HG02840 (cell line): ENCODE data around the gene RPL22.
A peak's percentile ranks its signal among the peaks of the same experiment; 100 is the strongest.

Source experiments
- ATAC-seq: cut with Tn5 transposase; IDR thresholded peaks from one replicate; pipeline ENCODE4 v1.9.1; 2021; ENCODE audit warnings: mild to moderate bottlenecking, moderate library complexity, moderate number of reproducible peaks; ENCODE audit not compliant: unreplicated experiment, low FRiP score

Gene RPL22

DNA sequence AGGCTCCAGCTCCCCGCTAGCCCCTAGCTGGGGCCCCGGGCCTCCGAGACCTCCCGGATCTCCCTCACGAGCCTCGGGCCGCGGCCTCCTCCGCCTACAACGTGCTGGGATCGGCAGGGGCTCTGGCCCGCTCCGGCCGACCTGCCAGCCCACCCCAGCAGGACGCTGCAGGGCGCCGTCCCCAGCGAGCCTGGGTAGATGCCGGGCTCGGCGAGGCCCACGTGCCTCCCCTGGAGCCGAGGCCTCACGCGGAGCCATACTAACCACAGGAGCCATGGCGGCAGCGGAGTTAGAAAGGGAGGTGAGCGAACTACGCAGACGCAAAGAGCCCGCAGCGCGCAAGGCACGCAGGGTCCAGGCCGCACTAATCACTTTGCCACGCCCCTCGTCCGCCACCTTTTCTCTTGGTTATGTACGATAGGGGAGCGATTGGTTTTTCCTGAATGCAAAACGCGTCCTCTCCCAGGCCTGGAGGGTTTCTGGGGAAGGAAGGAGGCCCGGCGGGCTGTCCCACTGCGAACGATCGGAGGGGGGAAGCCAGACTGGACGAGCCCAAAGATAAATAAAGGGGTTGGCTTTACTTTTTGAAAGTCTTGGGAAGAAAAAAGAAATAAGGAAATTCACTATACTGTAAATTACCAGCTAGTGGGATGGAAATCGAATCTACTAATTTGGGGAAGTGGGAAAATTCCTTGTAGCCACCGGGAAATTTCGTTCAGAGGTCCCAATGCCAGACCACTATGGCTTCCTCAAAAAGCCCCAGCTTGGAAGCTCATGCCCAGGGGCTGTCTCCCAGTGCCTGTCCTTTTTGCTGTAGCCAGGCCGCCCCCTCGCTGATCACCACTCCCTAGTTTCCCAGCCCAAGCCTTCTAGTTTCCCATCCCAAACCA lies at the start of gene RPL22:
RPL22 (minus strand) TSS at position 298 of the 890 bp plus-strand sequence; CDS start at position 276, 22 bp downstream.
- peak; percentile 95 for ATAC-seq

DNA sequence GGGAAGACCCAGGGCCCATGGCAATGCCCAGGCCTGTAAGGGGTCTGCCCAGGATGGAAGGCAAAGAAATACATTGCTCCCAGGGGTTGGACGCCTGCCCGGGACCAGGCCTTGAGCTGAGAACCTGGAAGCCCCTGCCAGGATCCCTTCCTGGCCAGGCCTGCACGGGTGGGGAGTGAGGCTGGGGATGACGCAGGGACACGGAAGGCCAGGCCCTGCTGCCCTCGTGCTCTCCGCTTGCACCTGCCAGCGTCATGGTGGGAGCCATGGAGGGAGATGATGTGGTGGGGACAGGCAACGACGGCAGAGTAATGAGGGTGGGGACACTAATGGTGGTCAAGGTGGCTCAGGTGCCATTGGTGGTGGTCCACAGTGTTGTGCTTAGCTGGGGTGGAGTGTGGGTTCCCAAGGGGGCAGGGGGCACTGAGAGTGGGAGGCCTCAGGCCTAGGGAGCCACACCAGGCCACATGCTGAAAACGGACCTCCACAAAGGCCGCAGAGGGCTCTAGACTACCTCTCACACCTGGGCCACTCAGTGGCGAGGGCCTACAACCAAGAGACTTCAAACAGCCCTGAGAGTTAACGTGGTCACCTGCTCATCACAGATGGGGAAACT lies 48.9 kb upstream of the RPL22 start:
- no peak for ATAC-seq

DNA sequence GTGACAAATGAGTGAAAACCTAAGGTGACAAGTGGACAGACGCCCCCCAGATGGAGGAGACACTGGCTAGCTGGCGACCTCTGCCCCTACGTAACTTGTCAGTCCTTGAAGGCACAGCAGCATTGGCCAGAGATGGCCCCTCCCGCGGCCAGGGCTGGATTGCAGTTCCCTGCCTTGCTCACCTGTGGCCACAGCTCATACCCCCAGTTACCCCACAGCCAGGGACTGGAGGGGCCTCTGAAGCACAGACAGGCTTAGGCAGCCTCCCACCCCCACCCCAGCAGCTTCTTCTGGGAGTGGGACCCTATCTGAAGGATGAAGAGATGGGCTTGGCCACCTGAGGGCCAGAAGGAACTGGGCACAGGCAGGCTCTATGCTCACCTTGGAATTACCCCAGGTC lies 48.3 kb upstream of the RPL22 start:
- no peak for ATAC-seq

DNA sequence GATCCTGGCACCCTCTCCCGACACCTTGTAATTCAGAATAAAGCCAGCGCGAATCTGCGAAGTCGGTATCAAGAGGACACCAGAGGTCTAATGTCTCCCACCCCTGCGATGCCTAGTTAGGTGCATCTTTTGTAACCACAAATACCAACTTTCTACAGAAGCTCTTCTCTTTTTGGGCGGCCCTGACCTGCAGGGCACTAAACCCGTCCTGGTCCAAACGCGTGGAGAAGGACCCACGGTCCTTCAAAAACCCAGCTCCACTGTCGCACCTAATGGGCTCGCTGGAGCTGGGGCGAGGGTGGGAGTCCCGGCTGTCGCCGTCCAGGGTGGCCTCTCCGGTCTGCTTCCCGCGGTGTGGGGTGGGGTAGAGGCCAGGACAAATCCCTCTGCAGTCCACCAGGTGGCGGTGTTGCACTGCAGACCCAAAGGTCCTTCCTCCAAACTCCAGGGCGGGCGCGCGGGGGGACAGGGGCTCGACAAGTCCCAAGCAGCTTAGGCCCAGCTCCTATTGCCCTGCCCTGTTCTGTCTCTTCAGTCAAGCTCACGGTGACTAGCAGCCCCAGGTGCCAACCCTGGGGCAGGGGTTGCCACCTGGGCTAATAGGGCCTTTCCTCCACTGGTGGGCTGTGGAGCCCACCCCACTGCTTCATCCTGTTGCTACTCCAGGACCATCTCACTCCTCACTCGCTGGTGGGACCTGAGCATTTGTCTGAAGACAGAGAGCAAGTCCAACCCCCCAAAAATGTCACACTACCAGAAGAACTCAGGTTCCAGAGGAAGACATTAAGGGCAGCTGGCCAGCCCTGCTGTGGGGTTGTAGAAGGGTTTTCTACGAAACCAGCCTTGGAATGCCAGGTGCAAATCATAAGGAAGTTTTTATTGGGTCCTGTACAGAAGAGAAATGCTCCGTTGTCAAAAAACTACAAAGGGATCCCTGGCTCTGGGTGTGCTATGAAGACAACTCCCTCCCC lies 47.4 kb upstream of the RPL22 start:
- ATAC-seq: no peak

DNA sequence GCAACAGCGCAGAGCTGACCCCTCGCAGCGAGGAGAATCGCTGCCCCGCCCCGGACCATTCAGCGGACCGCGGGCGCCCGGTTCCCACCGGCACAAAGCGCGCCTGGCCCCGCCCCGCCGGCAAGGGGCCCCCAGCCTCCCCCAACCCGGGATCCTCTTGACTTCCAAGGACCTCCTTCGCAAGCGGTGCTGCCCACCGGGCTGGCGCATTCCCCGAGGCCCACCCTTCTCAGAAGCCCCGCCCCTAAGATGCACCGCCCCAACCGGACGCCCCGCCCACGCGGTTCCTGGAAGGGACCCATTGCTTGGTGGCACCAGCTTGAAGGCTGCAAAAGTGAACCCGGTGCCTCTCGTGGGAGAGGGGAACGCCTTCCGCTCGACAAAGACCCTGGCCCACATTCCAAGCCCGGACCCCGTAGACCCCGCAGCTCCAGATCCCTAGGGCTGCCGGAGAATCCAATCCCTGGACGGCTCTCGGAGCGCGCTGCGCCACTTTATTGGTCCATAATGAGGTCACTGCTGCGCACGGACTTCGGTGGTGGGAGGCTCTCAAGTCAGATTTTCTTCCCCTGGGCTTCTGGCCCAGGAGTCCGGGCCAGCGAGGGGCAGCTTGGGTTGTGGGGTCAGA lies 46.6 kb upstream of the RPL22 start:
- no peak for ATAC-seq

DNA sequence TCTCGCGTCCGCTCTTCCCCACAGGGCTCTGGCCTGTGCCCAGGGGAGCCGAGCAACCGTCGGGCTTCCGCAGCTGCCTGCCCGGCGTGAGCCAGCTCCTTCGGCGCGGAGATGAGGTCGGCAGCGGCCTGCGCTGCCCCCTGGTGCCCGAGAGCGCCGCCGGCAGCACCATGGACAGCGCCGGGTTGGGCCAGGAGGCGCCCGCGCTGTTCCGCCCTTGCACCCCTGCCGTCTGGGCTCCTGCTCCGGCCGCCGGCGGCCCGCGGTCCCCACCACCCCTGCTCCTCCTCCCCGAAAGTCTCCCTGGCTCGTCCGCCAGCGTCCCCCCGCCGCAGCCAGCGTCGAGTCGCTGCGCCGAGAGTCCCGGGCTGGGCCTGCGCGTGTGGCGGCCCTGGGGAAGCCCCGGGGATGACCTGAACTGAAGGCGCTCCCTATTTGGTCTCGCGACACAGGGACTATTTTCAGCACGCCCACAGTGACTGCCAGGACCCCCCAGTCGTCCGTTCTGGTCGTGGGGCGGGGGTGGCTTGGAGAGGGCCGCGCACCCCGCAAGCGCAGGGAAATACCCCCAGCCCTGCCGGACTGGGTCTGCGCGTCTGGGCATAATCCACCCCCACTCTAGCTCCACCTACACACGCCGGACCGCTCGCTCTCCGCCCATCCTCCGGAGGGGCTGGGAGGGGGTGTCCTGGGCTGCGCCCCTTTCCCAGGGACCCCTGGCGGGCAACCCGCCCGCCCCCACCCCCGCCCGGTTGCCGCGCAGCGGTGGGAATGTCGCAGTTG lies 45.9 kb upstream of the RPL22 start:
- no peak for ATAC-seq

DNA sequence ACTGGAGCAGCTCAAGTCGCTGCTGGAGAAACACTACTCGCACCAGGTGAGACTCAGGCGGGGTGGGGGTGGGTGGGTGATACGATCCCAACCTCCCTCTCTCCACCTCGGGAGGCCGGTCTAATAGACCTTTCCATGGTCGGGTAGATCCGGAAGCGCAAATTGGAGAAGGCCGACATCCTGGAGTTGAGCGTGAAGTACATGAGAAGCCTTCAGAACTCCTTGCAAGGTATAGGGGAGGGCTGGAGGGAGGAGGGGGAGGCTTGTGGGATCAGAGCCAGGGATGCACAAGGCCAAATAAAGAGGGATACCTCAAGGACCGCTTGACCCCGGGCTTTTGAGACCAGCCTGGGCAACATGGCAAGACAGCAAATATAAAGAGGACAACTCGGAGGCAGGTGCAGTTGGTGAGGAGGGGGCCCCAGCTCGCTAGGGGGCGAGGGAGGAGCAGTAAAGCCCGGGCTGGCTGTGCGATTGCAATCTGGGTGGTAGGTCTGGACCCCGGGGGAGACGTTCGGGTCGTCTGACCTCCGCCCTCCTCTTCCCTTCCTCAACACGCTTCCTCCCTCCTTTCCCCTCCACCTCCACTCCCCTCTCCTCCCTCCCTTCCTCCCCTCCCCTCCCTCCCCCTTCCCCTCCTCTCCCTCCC lies 45.1 kb upstream of the RPL22 start:
- ATAC-seq: no peak

DNA sequence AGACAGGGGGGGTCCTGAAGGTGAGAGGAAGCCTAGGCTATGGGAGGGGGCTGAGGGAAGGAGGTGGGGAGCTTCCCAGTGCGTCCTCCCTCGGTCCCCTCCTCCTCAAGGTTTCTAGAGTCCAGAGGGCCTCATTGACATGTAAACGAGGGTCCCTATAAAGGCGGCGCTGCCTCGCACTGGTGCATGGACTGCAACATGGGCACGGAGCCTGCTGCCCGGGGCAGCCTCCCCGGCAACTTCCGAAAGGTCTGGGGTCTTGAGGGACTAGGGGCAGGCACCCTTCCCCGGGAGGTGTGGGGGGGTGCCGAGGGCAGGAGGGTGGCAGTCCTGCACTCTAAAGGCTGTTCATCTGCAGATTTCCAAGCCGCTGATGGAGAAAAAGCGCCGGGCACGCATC lies 44.6 kb upstream of the RPL22 start, which contains the start of gene HES3:
HES3 (plus strand) TSS at position 187 of the 400 bp plus-strand sequence; CDS start at position 374, 187 bp downstream.
- ATAC-seq: no peak

DNA sequence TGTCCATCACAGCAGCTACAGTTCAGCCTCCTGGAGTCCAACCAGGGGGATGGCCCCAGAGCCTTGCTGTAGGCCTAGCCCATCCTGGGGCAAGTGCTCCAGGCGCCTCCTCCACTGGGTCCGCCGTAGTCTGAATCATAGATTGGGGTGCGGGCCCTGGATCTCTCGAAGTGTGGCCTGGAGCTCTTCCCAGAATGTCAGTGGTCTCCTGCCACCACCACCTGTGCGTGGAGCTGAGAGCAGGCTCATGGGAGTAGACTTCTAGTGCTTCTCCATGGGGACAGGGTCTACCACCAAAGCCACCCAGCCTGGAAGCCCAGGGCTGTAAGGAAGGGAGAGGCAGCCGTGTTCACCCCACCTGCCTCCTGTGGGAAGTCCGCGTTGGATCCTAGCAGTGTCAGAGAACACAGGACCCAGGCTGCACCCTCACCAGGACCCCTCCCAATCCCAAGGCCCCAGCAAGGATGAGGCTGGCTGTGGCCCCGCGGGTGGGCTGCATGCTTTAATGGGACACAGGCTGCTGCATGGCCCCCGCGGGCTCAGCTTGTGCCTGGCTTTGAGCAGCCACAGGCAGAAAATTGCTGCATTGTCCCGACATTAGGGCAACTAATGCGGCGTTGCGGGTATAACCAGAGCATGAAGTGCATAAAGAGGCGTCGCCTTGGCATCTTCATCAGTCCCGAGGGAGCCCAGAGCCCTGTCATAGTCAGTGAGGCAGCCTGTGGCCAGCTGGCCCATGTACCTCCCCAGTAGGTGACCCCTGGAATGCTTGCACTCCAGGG lies 43.8 kb upstream of the RPL22 start:
- no peak for ATAC-seq

DNA sequence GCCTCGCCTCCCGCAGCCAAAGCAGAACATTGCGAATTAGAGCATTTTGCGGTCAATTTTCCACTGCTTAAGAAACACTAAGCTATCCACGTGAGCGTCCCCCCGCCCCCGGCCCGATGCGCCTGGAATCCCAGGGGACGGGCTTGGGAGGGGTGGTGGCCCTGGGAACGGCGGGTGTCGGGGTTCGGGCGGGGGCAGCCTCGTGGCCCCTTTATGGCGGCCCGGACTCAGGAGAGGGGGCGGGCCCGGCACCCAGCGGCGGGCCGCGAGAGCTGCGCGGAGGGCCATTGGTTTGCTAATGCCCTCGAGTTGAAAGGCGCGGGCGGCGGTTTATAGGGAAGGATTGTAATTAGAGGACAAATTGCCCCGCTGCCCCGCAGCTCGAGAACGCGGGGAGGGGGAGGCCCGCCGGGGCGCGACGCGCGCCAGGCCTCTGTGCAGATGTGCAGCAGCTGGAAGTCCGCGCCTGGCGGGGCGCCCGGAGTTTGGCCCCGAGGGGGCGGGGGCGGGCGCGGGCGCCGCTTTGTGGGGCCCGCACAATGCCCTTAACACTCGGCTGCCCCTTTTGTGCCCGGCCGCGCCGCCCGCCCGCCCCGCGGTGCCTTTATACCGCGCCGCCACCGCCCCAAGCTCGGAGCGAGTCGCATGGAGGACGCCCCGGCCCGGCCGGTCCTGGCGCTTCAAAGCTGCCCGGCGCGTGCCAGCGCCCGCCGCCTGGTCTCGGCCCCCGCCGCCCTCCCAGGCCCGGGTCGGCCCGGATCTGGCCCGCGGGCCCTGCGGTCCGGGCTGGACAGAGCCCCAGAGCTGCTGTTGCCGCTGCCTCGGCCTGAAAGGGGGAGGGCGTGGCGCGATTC lies 42.7 kb upstream of the RPL22 start:
- ATAC-seq: no peak

DNA sequence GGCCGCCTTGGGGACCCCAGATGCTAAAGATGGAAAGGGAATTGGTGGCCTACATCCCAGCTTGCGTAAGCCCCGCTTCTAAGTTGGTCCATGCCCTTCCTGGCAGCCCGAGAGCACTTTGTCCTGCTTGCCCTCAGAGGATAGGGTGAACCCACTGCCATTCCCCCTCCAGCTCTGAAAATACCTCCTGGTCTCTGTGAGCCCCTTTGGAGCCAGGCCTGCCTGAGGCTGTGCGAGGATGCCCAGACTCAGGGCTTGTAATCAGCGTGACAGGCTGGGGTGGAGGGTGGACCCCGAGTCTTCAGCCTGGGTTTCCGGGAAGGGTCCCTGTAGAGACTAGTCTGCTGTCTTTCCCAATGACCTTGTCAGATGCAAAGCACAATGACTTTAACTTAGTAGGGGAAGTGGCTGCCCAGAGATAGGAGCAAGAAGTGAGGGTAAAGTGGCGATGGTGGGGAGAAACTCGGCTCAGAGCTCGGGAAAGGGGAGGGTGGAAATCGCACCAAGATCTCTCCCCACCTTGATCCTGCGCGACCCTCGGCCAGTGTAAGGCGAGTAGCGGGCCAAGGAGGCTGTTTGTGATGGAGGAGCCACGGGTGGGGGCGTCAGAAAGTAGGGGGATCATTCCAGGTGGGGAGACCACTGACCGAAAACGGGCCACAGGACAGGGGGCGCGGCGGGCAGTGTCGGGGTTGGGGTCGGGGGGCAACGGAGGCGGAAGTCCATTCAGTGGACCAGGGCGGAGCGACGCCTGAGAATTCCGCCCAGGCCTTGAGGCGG lies 41.9 kb upstream of the RPL22 start:
- no peak for ATAC-seq

DNA sequence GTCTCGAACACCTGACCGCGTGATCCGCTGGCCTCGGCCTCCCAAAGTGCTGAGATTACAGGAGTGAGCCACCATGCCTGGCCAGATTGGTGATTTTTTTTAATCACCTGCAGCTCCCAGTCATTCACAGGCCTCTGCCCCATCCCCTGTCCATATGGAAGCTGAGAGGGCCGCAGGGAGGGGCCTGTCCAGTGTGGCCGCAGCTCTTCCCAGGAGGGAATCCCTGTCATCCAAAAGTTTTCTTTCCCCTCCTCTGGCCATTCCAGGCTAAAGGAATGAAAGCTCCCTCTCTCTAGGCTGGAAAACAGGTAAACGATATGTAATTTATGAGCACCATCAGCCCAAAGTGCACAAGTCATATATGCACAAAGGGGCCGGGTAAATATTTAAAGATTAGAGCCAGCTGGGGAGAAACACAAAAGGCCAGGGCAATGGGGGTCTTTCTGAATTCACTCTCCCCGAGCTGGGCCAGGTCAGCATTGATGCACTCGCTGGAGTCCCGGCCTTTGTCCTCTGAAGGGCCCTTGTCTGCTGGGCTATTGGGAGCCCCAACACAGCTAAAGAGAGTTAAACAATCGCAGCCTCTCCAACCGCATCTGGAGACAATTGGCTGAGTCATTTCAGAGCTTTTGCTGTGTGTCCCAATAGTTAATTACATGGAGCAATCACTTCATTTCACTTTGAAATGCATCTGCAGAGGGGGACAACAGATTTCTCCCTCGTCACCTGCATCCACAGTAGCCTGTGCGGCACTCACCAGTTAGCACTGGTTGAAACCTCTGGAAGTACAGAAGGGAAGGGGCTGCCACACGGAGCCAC lies 40.8 kb upstream of the RPL22 start:
- ATAC-seq: no peak

DNA sequence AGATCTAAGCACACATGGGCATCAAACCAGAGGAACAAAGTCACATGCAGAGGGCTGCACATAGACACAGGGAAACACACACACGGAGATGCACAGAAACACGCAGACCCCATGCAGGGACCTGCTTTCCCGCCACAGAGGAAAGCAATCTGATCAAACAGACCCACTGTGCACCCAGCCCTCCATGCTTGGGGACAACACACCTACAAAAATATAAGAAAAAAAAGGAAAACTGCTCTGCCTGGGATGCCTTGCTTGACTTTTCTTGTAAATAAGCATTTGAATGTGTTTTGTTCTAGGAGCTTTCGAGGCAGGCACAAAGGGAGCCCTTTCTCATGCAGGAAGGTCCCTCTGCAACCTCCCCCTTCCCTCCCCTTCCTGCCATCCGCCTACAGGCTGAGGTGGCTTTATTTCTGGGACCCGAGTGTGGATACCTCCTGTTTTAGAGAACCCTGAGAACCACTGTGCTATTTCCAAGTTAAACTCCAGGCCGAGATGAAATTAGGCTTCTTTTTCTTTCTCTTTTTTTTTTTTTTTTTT lies 39.9 kb upstream of the RPL22 start:
- no peak for ATAC-seq

DNA sequence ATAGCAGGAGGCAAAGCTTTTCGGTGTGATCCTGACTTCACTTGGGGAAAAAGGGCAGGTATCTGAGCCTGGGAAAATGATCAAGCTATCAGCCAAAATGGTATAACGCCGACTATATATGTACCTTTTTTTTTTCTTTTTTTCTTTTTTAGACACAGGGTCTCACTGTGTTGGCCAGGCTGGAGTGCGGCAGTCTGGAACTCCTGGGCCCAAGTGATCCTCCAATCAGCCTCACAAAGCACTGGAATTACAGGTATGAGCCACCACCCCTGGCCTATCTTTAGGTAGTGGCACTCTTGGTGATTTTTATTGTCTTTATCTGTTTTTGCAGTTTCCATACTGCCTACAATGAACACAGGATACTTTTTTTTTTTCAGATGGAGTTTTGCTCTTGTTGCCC lies 37.7 kb upstream of the RPL22 start:
- ATAC-seq: no peak

DNA sequence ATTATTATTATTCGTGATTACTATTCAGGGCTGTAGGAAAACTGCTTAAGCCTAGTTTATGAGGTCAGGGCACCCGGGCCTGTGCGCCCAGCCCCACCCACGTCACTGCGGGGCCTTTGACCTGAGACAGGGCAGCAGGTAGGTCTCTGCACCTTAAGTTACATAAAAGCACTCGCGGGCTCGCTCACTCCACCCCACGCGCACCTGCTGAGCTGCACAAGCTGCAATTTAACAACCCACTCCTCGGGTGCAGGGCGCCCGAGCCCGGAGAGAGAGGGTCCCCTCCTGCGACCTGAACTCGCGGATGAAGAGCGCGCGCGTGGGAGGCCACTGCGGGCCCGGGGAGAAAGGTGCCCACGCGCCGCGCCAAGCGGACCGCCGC lies 35.9 kb upstream of the RPL22 start:
- ATAC-seq: peak; percentile 8
